ENCODE results near the gene C3orf18. TPM values are rescaled to one million over a fixed set of nuclear protein-coding genes. Genes with fewer than 3 reads are reported as not detected.
A peak's percentile ranks its signal among the peaks of the same experiment; 100 is the strongest.

C3orf18 gene
- total and polyA plus RNA-seq, 3 donors from 2014 or later, result 14.9 to 28.8 (median 21.0) TPM

GRCh38 chr3:50552598-50552997 is 14.9 kb downstream of the C3orf18 start:
- Histone ChIP-seq H3K4me1 (no peaks in the 10 kb centered on the region), H3K27ac (no peak overlapping the region), H3K9me3 (no peaks in the 10 kb centered on the region), H3K36me3 (ENCODE audit: low read depth, missing control alignments) (no peaks in the 10 kb centered on the region), H3K27me3 (no peaks in the 10 kb centered on the region), H3K4me3 (no peak overlapping the region)
- intact Hi-C loops (cut with DNase I; ENCODE audit: low total_unique reads), result no loop called here
- TF ChIP-seq CTCF (IDR thresholded peaks at IDR 0.05), result no peak
- no peak for TF ChIP-seq POLR2A (IDR thresholded peaks at IDR 0.05)
- WGBS, 2 donors, result 88 to 94% methylated on average over 6 to 9 of the region's 9 CpGs
- no peak for DNase-seq

GRCh38 chr3:50551681-50552435 is 15.7 kb downstream of the C3orf18 start:
- Histone ChIP-seq H3K36me3 (ENCODE audit: low read depth, missing control alignments) (no peaks in the 10 kb centered on the region), H3K27me3 (no peaks in the 10 kb centered on the region), H3K27ac (no peak overlapping the region), H3K9me3 (no peaks in the 10 kb centered on the region), H3K4me1 (no peaks in the 10 kb centered on the region), H3K4me3 (no peak overlapping the region)
- 81 to 86% methylated on average over 6 to 7 of the region's 7 CpGs for WGBS, 2 donors
- intact Hi-C loops (cut with DNase I; ENCODE audit: low total_unique reads), result no loop called here
- DNase-seq, result no peak
- TF ChIP-seq CTCF (IDR thresholded peaks at IDR 0.05) (peak in 1 of 3 experiments; percentile 12), POLR2A (IDR thresholded peaks at IDR 0.05) (no peak)

- H3K27me3 ChIP-seq, result no peaks in the 10 kb centered on the region
- DNase-seq, result no peak
- intact Hi-C loops (cut with DNase I; ENCODE audit: low total_unique reads), result no loop called here
- WGBS, 2 donors, result 65% methylated on average over 9 of the region's 9 CpGs
- no peaks in the 10 kb centered on the region for H3K4me1 ChIP-seq
- H3K4me3 ChIP-seq, result no peak overlapping the region
- no peaks in the 10 kb centered on the region for H3K36me3 ChIP-seq (ENCODE audit: low read depth, missing control alignments)
- TF ChIP-seq CTCF (IDR thresholded peaks at IDR 0.05), result no peak
- TF ChIP-seq POLR2A (IDR thresholded peaks at IDR 0.05), result no peak
- H3K27ac ChIP-seq, result no peak overlapping the region
- H3K9me3 ChIP-seq, result no peaks in the 10 kb centered on the region
Observed at GRCh38 chr3:50551054-50551659, 16.4 kb downstream of the C3orf18 start.

GRCh38 chr3:50550079-50550736 is 17.3 kb downstream of the C3orf18 start:
- Histone ChIP-seq H3K4me1 (no peaks in the 10 kb centered on the region), H3K9me3 (no peaks in the 10 kb centered on the region), H3K4me3 (no peak overlapping the region), H3K27ac (no peak overlapping the region), H3K36me3 (ENCODE audit: low read depth, missing control alignments) (no peaks in the 10 kb centered on the region), H3K27me3 (no peaks in the 10 kb centered on the region)
- intact Hi-C loops (cut with DNase I; ENCODE audit: low total_unique reads), result no loop called here
- peak; percentile 74 for DNase-seq
- 52 to 64% methylated on average over 7 to 13 of the region's 13 CpGs for WGBS, 2 donors
- no peak for TF ChIP-seq POLR2A (IDR thresholded peaks at IDR 0.05)
- peak; percentile 45 to 82 (median 62) for TF ChIP-seq CTCF (IDR thresholded peaks at IDR 0.05)

Measured in testis (tissue), 3 donors.